HepG2 (cell line): Measurements from ENCODE around the gene MAPK9.

ENCODE experiments used
- EP300 ChIP-seq, 3 experiments: sonication (generic) in 1 of 3; formaldehyde crosslinking in 1 of 3; IDR thresholded peaks; 2 replicates each; pipeline versions ENCODE4 v1.5.1 to v1.6.1; 2011 to 2020; ENCODE audit warnings: low read depth in 2 of 3, low read length in 2 of 3, borderline replicate concordance in 1 of 3, improper control_type of control experiment in 1 of 3, mild to moderate bottlenecking in 1 of 3, missing genetic modification reagents in 1 of 3, moderate library complexity in 1 of 3
- MXI1 ChIP-seq: IDR thresholded peaks from 3 replicates; pipeline ENCODE4 v1.6.1; 2012; ENCODE audit warnings: low read depth, low read length, inconsistent platforms, borderline replicate concordance
- NFIC ChIP-seq: IDR thresholded peaks from 2 replicates; pipeline ENCODE4 v1.6.1; 2012; ENCODE audit warnings: mild to moderate bottlenecking, low read length, inconsistent platforms
- NR2F2 ChIP-seq: IDR thresholded peaks from 2 replicates; pipeline ENCODE4 v1.6.1; 2012; ENCODE audit warnings: low read depth, inconsistent platforms, borderline replicate concordance
- SIN3B ChIP-seq: fragments of 150-350 bp; IDR thresholded peaks from 2 replicates; pipeline ENCODE4 v1.6.1; 2014; ENCODE audit warnings: low read length
- TF ChIP-seq, protein P1 (sequence below): sonication (generic); formaldehyde crosslinking; IDR thresholded peaks from 2 replicates; pipeline ENCODE4 v1.5.0; 2020; ENCODE audit warnings: missing genetic modification reagents
- TF ChIP-seq, protein P2 (sequence below): IDR thresholded peaks from 2 replicates; pipeline ENCODE4 v1.6.1; 2012; ENCODE audit warnings: inconsistent platforms
- TF ChIP-seq, protein P3 (sequence below): sonication (generic); formaldehyde crosslinking; IDR thresholded peaks from 2 replicates; pipeline ENCODE4 v1.5.1; 2020; ENCODE audit warnings: mild to moderate bottlenecking, missing genetic modification reagents, moderate library complexity
- TF ChIP-seq, protein P4 (sequence below): sonication (generic); formaldehyde crosslinking; IDR thresholded peaks from 2 replicates; pipeline ENCODE4 v1.4.0; 2020; ENCODE audit warnings: missing genetic modification reagents, borderline replicate concordance
- TF ChIP-seq, protein P5 (sequence below): sonication (generic); formaldehyde crosslinking; IDR thresholded peaks from 2 replicates; pipeline ENCODE4 v1.5.0; 2020; ENCODE audit warnings: mild to moderate bottlenecking, missing genetic modification reagents, moderate library complexity
- TF ChIP-seq, protein P6 (sequence below): sonication (generic); formaldehyde crosslinking; conservative IDR thresholded peaks from 2 replicates; pipeline ENCODE4 v1.5.0; 2020; ENCODE audit warnings: missing genetic modification reagents

DNA sequence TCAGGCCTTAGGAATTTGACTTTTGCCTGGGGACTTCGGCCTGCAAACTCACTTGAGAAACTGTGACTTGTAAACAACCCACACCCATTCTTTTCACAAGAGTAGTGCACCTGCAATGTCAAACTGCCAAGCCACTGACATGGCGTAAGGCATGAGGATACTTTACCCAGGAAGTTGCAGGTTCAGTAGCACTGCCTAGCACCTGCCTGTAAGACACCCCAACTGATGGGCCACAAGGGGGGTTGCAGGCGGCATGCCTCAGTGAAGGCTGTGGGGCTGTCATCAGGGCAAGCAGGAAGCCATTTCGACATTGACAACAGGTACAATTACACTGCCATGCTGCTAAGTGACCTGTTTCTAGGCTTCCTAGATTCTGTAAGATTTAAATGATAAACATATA lies 41.6 kb downstream of the MAPK9 start:
- no peak for TF ChIP-seq EP300 (IDR thresholded peaks at IDR 0.05; ENCODE audit: low read depth in 2 of 2, low read length in 2 of 2)
- TF ChIP-seq EP300 (CRISPR knock-in tag; IDR thresholded peaks at IDR 0.05; ENCODE audit: borderline replicate concordance): no peak
- TF ChIP-seq, protein P1, sequence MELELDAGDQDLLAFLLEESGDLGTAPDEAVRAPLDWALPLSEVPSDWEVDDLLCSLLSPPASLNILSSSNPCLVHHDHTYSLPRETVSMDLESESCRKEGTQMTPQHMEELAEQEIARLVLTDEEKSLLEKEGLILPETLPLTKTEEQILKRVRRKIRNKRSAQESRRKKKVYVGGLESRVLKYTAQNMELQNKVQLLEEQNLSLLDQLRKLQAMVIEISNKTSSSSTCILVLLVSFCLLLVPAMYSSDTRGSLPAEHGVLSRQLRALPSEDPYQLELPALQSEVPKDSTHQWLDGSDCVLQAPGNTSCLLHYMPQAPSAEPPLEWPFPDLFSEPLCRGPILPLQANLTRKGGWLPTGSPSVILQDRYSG (CRISPR knock-in tag): no peak
- no peak for TF ChIP-seq NR2F2
- no peak for TF ChIP-seq NFIC
- TF ChIP-seq, protein P2, sequence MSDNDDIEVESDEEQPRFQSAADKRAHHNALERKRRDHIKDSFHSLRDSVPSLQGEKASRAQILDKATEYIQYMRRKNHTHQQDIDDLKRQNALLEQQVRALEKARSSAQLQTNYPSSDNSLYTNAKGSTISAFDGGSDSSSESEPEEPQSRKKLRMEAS: no peak
- TF ChIP-seq, protein P3, sequence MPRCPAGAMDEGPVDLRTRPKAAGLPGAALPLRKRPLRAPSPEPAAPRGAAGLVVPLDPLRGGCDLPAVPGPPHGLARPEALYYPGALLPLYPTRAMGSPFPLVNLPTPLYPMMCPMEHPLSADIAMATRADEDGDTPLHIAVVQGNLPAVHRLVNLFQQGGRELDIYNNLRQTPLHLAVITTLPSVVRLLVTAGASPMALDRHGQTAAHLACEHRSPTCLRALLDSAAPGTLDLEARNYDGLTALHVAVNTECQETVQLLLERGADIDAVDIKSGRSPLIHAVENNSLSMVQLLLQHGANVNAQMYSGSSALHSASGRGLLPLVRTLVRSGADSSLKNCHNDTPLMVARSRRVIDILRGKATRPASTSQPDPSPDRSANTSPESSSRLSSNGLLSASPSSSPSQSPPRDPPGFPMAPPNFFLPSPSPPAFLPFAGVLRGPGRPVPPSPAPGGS (CRISPR knock-in tag): no peak
- TF ChIP-seq MXI1: no peak
- TF ChIP-seq, protein P4, sequence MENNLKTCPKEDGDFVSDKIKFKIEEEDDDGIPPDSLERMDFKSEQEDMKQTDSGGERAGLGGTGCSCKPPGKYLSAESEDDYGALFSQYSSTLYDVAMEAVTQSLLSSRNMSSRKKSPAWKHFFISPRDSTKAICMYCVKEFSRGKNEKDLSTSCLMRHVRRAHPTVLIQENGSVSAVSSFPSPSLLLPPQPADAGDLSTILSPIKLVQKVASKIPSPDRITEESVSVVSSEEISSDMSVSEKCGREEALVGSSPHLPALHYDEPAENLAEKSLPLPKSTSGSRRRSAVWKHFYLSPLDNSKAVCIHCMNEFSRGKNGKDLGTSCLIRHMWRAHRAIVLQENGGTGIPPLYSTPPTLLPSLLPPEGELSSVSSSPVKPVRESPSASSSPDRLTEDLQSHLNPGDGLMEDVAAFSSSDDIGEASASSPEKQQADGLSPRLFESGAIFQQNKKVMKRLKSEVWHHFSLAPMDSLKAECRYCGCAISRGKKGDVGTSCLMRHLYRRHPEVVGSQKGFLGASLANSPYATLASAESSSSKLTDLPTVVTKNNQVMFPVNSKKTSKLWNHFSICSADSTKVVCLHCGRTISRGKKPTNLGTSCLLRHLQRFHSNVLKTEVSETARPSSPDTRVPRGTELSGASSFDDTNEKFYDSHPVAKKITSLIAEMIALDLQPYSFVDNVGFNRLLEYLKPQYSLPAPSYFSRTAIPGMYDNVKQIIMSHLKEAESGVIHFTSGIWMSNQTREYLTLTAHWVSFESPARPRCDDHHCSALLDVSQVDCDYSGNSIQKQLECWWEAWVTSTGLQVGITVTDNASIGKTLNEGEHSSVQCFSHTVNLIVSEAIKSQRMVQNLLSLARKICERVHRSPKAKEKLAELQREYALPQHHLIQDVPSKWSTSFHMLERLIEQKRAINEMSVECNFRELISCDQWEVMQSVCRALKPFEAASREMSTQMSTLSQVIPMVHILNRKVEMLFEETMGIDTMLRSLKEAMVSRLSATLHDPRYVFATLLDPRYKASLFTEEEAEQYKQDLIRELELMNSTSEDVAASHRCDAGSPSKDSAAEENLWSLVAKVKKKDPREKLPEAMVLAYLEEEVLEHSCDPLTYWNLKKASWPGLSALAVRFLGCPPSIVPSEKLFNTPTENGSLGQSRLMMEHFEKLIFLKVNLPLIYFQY (CRISPR knock-in tag): no peak
- TF ChIP-seq, protein P5, sequence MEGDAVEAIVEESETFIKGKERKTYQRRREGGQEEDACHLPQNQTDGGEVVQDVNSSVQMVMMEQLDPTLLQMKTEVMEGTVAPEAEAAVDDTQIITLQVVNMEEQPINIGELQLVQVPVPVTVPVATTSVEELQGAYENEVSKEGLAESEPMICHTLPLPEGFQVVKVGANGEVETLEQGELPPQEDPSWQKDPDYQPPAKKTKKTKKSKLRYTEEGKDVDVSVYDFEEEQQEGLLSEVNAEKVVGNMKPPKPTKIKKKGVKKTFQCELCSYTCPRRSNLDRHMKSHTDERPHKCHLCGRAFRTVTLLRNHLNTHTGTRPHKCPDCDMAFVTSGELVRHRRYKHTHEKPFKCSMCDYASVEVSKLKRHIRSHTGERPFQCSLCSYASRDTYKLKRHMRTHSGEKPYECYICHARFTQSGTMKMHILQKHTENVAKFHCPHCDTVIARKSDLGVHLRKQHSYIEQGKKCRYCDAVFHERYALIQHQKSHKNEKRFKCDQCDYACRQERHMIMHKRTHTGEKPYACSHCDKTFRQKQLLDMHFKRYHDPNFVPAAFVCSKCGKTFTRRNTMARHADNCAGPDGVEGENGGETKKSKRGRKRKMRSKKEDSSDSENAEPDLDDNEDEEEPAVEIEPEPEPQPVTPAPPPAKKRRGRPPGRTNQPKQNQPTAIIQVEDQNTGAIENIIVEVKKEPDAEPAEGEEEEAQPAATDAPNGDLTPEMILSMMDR (CRISPR knock-in tag): no peak
- TF ChIP-seq SIN3B: no peak
- TF ChIP-seq, protein P6, sequence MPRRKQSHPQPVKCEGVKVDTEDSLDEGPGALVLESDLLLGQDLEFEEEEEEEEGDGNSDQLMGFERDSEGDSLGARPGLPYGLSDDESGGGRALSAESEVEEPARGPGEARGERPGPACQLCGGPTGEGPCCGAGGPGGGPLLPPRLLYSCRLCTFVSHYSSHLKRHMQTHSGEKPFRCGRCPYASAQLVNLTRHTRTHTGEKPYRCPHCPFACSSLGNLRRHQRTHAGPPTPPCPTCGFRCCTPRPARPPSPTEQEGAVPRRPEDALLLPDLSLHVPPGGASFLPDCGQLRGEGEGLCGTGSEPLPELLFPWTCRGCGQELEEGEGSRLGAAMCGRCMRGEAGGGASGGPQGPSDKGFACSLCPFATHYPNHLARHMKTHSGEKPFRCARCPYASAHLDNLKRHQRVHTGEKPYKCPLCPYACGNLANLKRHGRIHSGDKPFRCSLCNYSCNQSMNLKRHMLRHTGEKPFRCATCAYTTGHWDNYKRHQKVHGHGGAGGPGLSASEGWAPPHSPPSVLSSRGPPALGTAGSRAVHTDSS (CRISPR knock-in tag): no peak
